Osteoblast (primary cell): ENCODE measurements around the gene THAP6. TPM values are rescaled to one million over a fixed set of nuclear protein-coding genes. Genes with fewer than 3 reads are reported as not detected.
A peak's percentile ranks its signal among the peaks of the same experiment; 100 is the strongest.
"Not testable (repeated sequence)": the region's sequence is repeated elsewhere in the genome, so short reads cannot be mapped to it uniquely, and the experiment has no call there.

Experiments
- DNase-seq: peaks from one replicate; pipeline ENCODE4 v3.0.0; 2011; ENCODE audit warnings: low spot score, mixed read lengths; ENCODE audit not compliant: insufficient read length; ENCODE audit errors: missing footprints
- H2AFZ ChIP-seq: 2 replicates; pipeline ENCODE4 v1.6.0; 2011; ENCODE audit warnings: mild to moderate bottlenecking, low read length
- H3K27ac ChIP-seq: 2 replicates; pipeline ENCODE4 v1.5.1; 2011; ENCODE audit warnings: mild to moderate bottlenecking, low read depth, low read length, moderate library complexity
- H3K27me3 ChIP-seq: 2 replicates; pipeline ENCODE4 v1.6.0; 2012; ENCODE audit warnings: mild to moderate bottlenecking, control low read depth, inconsistent platforms, low read length, moderate library complexity; ENCODE audit not compliant: insufficient read depth
- H3K36me3 ChIP-seq: 2 replicates; pipeline ENCODE4 v1.5.1; 2011; ENCODE audit warnings: mild to moderate bottlenecking, low read length, control low read depth, moderate library complexity; ENCODE audit not compliant: insufficient read depth
- H3K4me1 ChIP-seq: 2 replicates; pipeline ENCODE4 v1.5.1; 2011; ENCODE audit warnings: mild to moderate bottlenecking, low read length, control low read depth, moderate library complexity; ENCODE audit not compliant: insufficient read depth
- H3K4me2 ChIP-seq: 2 replicates; pipeline ENCODE4 v1.6.0; 2011; ENCODE audit warnings: mild to moderate bottlenecking, low read length; ENCODE audit not compliant: insufficient read depth
- H3K4me3 ChIP-seq: fragments of 200-600 bp; sonication (generic); 3 replicates; pipeline ENCODE4 v1.5.1; 2012; ENCODE audit warnings: mild to moderate bottlenecking, low read length, inconsistent platforms; ENCODE audit not compliant: insufficient read depth
- H3K79me2 ChIP-seq: 2 replicates; pipeline ENCODE4 v1.6.0; 2012; ENCODE audit warnings: mild to moderate bottlenecking, low read length, control low read depth, inconsistent platforms; ENCODE audit not compliant: insufficient read depth
- H3K9me3 ChIP-seq: 2 replicates; pipeline ENCODE4 v1.5.1; 2011; ENCODE audit warnings: low read depth, low read length, control low read depth
- H4K20me1 ChIP-seq: 2 replicates; pipeline ENCODE4 v1.6.0; 2012; ENCODE audit warnings: mild to moderate bottlenecking, low read length, control low read depth; ENCODE audit not compliant: insufficient read depth
- CTCF ChIP-seq: IDR thresholded peaks from 2 replicates; pipeline ENCODE4 v1.5.1; 2011; ENCODE audit warnings: mild to moderate bottlenecking, low read depth, low read length, moderate library complexity; ENCODE audit errors: extremely low read depth
- total RNA-seq: library from RNA; depleted of rRNA; stranded (reverse); fragments of >200 nt; gene quantifications from 2 replicates; pipeline ENCODE4 v1.2.3, GENCODE V29; 2012

Gene THAP6
- total RNA-seq, 1 donor, result 17.0 TPM

- Histone ChIP-seq H3K4me1 (peaks cover 36% of the 10 kb centered on the region), H3K27me3 (no peaks in the 10 kb centered on the region), H2AFZ (peak overlapping the region; percentile 45), H3K4me2 (peak overlapping the region; percentile 98), H3K79me2 (peaks cover 65% of the 10 kb centered on the region), H3K27ac (peak overlapping the region; percentile 96), H3K36me3 (peaks cover 16% of the 10 kb centered on the region), H3K4me3 (peak overlapping the region; percentile 97), H4K20me1 (peaks cover 13% of the 10 kb centered on the region), H3K9me3 (no peaks in the 10 kb centered on the region)
- TF ChIP-seq CTCF, result no peak
- no peak for DNase-seq
Measured at GRCh38 chr4:75512386-75513211, 1.7 kb upstream of the THAP6 start.

GRCh38 chr4:75513526-75514130 lies 645 bp upstream of the THAP6 start:
- Histone ChIP-seq H4K20me1 (peaks cover 13% of the 10 kb centered on the region), H3K9me3 (no peaks in the 10 kb centered on the region), H3K4me2 (peak overlapping the region; percentile 98), H2AFZ (peak overlapping the region; percentile 98), H3K79me2 (peaks cover 62% of the 10 kb centered on the region), H3K4me1 (peaks cover 36% of the 10 kb centered on the region), H3K4me3 (peak overlapping the region; percentile 97), H3K27ac (peak overlapping the region; percentile 96), H3K36me3 (peaks cover 18% of the 10 kb centered on the region), H3K27me3 (no peaks in the 10 kb centered on the region)
- TF ChIP-seq CTCF, result no peak
- no peak for DNase-seq

- H3K4me1 ChIP-seq, result peaks cover 36% of the 10 kb centered on the region
- H2AFZ ChIP-seq, result peak overlapping the region; percentile 98
- peaks cover 53% of the 10 kb centered on the region for H3K79me2 ChIP-seq
- H4K20me1 ChIP-seq, result peaks cover 12% of the 10 kb centered on the region
- peak overlapping the region; percentile 98 for H3K4me2 ChIP-seq
- H3K36me3 ChIP-seq, result peaks cover 23% of the 10 kb centered on the region
- peak overlapping the region; percentile 96 for H3K27ac ChIP-seq
- TF ChIP-seq CTCF, result no peak
- peak overlapping the region; percentile 97 for H3K4me3 ChIP-seq
- no peaks in the 10 kb centered on the region for H3K27me3 ChIP-seq
- peak; percentile 18 for DNase-seq
- H3K9me3 ChIP-seq, result no peaks in the 10 kb centered on the region
Measured at GRCh38 chr4:75514949-75515612, 808 bp downstream of the THAP6 start.

GRCh38 chr4:75516144-75516543 lies 1.9 kb downstream of the THAP6 start:
- Histone ChIP-seq H2AFZ (no peak overlapping the region), H3K4me3 (no peak overlapping the region), H3K4me2 (no peak overlapping the region)

GRCh38 chr4:75519452-75519851 lies 5.2 kb downstream of the THAP6 start:
- not testable (repeated sequence) for H3K4me1 ChIP-seq, H3K27ac ChIP-seq, DNase-seq, H3K4me3 ChIP-seq, H3K9me3 ChIP-seq, H2AFZ ChIP-seq, H3K4me2 ChIP-seq, H3K27me3 ChIP-seq, H4K20me1 ChIP-seq
- H3K36me3 ChIP-seq, result peaks cover 23% of the 10 kb centered on the region
- H3K79me2 ChIP-seq, result peaks cover 21% of the 10 kb centered on the region

More at GRCh38 chr4:75516144-75516543, 1.9 kb downstream of the THAP6 start:
- peak; percentile 43 for DNase-seq
- Histone ChIP-seq H3K36me3 (peaks cover 23% of the 10 kb centered on the region), H3K9me3 (no peaks in the 10 kb centered on the region), H3K4me1 (peaks cover 33% of the 10 kb centered on the region), H3K27ac (no peak overlapping the region), H3K79me2 (peaks cover 49% of the 10 kb centered on the region), H3K27me3 (no peaks in the 10 kb centered on the region), H4K20me1 (peaks cover 8% of the 10 kb centered on the region)
- no peak for TF ChIP-seq CTCF
